ENCODE results near the gene LRRIQ3.

DNA sequence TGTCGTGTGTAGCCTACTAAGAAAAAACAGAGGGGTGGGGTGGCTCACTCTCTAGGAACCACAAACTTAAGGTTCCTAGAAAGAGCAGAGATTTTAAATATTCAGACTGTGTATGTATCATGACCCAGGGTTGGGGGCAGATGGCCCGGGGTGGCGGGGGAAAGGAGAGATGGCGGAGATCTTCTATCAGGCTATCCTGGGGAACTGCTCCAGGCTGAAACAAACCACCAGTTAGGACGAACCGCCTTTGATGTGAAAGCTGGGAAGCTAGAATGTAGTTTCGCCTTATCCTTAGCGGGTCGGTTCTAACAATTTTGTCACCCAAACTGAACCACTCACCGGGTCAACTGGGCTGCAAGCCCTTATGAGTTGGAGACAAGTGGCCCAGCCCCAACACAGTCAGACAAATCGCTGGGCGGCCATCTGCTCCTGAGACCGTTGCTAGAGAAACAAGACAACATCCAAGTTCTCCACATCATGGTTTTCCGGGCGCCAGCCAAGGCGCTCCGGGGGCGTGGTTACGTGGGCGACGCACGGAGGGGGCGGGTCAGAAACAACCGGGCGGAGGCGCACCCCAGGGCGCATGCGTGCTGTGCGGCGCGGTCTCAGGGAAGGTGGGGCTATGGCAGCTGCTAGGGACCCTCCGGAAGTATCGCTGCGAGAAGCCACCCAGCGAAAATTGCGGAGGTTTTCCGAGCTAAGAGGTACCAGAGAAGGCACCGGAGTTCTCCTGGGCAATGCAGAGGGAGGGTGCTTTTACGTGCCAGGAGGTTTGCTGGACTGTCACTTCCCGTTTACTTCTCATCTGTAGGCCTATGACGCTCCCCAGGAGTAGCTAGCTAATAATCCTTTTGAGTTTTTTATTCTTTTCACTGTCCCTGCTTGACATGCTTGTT is at the start of gene LRRIQ3, which contains the start of gene FPGT:
- TF ChIP-seq, protein P1, sequence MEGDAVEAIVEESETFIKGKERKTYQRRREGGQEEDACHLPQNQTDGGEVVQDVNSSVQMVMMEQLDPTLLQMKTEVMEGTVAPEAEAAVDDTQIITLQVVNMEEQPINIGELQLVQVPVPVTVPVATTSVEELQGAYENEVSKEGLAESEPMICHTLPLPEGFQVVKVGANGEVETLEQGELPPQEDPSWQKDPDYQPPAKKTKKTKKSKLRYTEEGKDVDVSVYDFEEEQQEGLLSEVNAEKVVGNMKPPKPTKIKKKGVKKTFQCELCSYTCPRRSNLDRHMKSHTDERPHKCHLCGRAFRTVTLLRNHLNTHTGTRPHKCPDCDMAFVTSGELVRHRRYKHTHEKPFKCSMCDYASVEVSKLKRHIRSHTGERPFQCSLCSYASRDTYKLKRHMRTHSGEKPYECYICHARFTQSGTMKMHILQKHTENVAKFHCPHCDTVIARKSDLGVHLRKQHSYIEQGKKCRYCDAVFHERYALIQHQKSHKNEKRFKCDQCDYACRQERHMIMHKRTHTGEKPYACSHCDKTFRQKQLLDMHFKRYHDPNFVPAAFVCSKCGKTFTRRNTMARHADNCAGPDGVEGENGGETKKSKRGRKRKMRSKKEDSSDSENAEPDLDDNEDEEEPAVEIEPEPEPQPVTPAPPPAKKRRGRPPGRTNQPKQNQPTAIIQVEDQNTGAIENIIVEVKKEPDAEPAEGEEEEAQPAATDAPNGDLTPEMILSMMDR (IDR thresholded peaks at IDR 0.05) = no peak
- peak; percentile 46 to 90 (median 90) for TF ChIP-seq POLR2A (IDR thresholded peaks at IDR 0.05)
